GM21423 (cell line): ENCODE measurements around the gene FBXO4.

Experiments used
- ATAC-seq: cut with Tn5 transposase; IDR thresholded peaks from one replicate; pipeline ENCODE4 v1.9.1; 2021; ENCODE audit warnings: mild to moderate bottlenecking, moderate library complexity; ENCODE audit not compliant: unreplicated experiment

FBXO4 gene, protein sequence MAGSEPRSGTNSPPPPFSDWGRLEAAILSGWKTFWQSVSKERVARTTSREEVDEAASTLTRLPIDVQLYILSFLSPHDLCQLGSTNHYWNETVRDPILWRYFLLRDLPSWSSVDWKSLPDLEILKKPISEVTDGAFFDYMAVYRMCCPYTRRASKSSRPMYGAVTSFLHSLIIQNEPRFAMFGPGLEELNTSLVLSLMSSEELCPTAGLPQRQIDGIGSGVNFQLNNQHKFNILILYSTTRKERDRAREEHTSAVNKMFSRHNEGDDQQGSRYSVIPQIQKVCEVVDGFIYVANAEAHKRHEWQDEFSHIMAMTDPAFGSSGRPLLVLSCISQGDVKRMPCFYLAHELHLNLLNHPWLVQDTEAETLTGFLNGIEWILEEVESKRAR

DNA sequence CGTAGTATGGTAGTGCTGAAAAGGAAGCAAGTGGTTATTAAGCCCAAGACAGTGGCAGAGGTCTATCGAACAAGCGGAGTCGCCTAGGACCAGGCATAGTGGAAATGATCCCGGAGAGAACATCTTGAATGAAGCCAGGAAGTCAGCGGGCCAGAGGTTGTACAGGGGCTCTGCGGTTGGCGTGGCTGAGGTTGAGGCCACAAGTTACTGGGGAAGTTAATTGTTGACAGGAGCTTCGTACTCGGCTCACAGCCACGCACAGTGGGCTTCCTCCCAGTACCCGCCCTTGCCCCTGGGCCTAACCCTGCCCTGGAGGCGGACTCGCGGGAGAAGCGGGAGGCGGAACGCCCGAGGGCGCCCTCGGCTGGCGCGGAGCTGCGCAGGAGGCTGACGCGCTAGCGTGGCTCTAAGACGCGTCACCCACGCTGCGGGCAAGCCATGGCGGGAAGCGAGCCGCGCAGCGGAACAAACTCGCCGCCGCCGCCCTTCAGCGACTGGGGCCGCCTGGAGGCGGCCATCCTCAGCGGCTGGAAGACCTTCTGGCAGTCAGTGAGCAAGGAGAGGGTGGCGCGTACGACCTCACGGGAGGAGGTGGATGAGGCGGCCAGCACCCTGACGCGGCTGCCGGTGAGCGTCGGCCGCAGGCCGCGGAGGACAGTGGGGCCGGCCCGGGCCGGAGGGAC is at the start of gene FBXO4:
Gene FBXO4 (plus strand): TSS at position 410 of the 683 bp plus-strand sequence. CDS start 29 bp downstream, at position 439.
- peak; percentile 90 for ATAC-seq

DNA sequence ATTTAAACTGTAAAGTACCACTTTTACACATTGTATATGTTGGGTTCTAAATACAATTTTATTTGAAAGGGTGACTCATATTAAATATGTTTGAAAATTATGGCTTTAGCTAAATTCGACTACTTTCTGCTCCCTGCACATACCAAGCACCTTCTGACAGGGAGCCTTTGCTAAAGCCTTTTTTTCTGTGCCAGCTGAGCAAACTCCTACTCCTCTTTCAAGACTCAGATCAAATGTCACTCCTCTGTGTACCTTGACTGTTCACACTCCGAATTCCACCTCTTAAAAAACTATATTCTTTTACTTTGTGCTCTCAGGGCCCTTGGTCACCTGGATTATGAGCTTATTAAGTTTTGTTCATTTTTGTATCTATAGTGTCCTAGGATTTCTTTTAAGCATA is 48.4 kb upstream of the FBXO4 start:
- ATAC-seq, result no peak

DNA sequence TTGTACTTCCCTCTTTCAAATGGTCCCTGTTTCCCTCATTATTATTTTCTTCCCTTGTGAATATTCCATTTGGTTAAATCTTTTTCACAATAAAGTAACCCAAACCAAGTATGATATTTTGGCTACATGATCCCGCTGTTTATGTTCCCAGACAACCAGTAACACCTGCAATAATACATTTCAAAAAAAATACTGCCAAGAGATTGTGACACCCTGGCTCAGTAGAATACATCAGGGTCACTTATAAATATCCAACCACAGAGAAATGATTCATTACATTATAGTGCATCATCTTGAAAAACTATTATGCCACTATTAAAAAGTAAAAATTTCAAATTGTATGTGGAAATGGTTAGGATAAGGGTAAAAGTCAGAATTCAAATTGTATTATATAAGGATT is 47.7 kb upstream of the FBXO4 start:
- no peak for ATAC-seq

DNA sequence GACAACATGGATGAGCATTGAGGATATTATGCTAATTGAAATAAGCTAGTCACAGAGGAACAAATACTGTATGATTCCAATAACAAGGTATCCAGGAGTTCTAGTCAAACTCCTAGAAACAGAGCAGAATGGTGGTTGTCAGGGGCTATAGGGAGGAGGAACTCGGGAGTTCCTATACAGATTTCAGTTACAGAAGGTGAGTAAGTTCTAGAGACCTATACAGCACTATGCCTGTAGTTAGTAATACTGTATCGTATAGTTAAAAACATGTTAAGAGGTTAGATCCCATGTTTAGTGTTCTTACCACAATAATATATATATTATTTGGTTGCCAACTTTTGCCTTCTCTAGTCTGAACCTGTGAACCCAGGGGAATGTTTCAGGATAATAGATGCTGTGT is 46.9 kb upstream of the FBXO4 start:
- ATAC-seq, result peak; percentile 36

DNA sequence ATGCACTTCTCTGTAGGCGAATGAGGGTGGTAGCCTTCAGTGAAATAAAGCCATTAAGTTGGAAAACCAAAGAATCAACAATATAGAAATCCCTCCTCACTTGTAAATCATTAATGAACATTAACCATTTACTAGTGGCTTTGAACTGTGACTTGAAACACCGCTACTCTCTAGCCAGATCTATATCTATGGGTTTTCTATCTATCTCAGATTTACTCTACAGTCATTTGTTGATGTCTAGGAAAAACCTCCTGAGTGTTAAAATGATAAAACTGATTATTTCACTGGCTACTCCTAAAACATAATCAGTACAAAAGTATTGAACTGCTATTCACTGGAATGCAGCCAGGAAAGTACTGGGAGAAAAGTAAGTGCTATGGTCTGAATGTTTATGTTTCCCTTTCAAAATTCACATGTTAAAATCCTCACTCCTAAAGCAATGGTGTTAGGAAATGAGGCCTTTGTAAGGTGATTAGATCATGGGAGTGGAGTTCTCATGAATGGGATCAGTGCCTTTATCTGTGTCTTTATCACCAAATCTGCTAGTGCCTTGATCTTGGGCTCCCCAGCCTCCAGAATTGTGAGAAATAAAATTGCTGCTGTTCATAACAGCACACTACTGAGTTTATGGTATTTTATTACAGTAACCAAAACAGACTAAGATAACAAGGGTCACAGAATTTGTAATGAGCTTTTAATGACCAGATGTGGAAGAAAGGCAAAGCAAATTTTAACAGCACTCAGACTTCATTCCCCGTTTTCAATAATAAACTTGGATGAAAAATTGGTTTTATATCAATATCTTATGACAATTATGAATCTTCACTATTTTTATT is 46.2 kb upstream of the FBXO4 start:
- ATAC-seq, result peak; percentile 72

DNA sequence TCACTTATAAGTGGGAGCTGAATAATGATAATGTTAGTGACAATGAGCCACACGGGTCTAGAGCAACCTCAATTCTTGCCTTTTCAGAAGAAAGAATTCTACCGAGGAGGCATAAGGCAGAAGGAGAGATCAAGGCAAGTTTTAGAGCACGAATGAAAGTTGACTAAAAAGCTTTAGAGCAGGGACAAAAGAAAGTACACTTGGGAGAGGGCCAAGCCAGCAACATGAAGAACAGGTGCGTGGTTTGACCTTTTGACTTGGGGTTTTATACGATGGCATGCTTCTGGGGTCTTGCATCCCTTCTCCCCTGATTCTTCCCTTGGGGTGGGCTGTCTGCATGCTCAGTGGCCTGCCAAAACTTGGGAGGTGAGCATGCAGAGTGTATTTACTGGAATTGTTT is 42.3 kb upstream of the FBXO4 start:
- no peak for ATAC-seq

DNA sequence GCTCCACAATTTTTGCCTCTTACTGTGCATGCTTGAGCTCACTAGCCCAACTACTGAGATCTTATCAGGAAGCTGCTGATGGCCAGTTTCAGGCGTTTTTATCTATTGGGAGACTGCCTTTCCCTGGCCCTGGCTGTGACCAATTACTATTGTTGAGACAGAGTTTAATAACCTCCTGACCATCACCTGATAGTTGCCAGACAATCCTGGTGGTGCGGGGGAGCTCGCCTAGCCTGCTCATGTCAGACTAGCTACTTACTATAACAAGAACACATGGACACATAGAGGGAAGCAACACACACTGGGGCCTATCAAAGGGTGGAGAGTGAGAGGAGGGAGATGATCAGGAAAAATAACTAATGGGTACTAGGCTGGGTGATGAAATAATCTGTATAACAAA is 41.8 kb upstream of the FBXO4 start:
- ATAC-seq, result no peak

DNA sequence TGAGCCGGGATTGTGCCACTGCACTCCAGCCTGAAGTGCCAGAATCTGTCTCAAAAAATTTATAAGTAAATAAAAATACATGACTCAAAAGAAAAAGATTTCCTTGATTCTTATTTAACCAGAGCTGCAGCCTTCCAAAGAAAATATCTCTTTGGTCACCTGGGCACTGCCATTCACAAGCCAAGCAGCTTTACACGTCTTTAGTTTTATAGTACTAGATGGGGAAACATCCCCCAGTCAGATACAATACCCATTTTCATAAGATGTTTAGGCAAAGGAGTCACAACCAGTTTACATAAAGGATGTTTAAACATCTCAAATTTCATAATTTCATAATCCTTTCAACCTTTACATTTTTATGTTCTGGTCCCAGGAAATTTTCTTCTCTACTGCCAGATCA is 41.1 kb upstream of the FBXO4 start:
- no peak for ATAC-seq

DNA sequence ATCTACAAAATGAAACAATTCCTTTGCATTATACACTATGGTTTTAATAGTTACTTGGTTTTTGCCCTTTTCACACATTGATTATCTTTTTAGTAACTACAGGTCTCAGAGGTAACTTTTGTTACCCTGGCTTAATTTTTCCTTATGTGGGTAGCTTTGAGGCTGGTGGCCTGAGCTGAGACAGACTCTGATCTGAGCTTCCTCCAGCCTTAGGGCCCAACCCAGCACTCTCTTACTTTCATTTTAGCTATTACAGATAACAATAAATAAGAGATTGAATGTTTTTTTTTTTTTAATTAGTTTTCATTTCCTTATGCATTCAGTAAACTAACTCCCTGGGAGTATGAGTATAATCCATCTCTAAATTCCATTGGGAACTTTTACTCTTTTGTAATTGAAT is 39.8 kb upstream of the FBXO4 start:
- ATAC-seq, result no peak

DNA sequence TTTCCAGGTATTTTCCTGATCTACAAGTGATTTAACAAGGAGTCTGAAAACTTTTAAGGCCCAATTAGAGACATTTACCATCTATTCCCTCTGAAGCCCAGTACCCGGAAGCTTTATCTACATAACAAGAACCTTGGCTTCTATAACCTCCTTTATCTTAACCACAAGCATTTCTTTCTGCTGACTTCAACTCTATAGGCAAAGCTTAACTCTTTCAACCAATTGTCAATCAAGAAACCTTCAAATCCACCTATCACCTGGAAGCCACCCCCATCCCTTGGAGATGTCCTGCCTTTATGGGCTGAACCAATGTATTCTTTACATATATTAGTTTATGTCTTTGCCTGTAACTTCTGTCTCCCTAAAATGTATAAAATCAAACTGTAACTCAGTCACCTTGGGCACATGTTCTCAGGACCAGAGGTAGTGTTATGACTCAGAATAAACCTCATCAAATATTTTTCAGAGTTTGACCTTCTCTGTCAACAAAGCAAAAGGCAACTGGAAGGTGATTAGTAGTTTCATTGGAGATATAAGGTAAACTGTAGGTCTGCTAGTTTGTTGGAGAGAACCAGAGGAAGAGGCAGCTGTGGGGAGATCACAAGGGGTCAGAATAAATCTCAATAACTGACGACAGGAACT is 33.9 kb upstream of the FBXO4 start:
- ATAC-seq, result peak; percentile 50

DNA sequence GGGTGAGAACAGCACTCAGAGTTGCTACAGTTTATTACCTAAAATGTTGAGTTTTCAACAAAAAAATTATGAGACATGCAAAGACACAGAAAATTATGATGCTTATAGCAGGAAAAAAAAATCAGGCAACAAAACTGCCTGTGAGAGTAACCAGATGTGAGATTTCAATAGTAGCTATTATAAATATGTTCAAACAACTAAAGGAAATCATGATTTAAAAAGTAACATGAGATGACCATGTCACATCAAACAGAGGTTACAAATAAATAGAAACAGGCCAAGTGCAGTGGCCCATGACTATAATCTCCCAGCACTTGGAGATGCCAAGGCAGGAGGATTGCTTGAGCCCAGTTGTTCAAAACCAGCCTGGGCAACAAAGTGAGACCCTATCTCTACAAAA is 33.0 kb upstream of the FBXO4 start:
- ATAC-seq, result no peak

DNA sequence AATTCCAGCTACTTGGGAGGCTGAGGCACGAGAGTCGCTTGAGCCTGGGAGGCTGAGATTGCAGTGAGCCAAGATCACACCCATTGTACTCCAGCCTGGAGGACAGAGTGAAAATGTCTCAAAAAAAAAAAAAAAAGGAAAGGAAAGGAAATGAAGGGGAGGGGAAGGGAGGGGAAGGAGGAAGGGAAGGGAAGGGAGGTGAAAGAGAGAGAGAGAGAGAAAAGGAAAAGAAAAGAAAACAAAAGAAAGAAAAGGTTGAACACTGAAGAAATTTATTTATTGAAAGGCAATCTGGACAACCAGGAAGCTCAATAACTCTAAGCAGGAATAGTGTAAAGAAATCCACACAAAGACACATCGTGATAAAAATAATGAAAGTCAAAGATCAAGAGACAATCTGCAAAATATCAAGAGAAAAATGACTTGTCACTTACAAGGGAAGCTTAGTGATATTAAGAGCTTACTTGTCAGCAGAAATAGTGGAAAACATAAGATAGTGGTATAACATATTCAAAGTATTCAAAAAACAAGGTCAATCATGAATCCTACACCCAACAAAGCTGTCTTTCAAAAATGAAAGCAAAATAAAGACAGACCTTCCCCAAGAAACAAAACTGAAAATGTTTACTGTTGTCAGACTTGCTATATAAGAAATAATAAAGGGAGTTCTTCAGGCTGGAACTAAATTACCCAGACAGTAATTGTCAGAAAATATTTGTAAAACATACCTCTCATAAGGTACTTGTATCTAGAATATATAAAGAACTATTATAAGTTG is 31.8 kb upstream of the FBXO4 start:
- ATAC-seq, result peak; percentile 50

DNA sequence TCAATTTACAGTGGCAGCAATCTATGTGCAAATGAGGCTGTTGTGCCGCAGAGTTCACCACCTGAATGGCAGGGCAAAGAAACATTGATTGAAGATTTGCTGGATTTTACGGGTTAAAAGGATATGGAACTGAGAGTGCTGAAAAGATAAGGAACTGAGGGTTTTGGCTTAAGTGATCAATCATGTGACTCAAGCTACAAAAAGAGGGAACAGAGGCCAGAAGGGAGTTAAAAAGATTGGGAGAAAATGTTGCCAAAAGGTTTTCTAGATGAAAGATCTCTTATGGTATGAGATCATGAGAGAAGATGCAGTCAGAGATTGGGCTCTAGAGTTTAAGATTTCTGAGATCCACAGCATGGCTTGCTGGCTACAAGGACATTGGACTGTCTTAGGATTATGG is 28.9 kb upstream of the FBXO4 start:
- ATAC-seq, result no peak

DNA sequence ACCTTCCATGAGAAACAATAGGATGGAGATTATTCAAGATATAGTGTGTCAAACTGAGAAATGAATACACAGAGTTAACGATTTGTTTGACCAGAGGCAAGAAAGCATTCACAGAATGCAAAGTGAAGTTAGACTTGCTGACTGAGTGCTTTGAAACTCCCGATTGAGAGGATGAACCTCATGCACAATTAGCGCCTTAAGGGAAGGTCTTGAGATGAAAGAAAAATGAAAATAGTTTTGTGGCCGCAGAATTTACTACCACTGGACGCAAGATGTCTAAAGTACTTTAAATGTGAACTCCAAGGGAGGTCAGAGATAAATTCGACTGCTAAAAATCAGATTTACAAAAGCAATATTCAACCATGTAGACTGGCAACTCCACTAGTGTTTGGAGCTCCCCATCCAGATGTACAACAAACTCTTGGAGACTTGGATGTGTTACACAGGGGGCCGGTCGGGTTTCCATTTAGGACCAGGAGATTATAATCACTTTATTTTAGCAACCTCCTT is 21.6 kb upstream of the FBXO4 start:
- no peak for ATAC-seq

DNA sequence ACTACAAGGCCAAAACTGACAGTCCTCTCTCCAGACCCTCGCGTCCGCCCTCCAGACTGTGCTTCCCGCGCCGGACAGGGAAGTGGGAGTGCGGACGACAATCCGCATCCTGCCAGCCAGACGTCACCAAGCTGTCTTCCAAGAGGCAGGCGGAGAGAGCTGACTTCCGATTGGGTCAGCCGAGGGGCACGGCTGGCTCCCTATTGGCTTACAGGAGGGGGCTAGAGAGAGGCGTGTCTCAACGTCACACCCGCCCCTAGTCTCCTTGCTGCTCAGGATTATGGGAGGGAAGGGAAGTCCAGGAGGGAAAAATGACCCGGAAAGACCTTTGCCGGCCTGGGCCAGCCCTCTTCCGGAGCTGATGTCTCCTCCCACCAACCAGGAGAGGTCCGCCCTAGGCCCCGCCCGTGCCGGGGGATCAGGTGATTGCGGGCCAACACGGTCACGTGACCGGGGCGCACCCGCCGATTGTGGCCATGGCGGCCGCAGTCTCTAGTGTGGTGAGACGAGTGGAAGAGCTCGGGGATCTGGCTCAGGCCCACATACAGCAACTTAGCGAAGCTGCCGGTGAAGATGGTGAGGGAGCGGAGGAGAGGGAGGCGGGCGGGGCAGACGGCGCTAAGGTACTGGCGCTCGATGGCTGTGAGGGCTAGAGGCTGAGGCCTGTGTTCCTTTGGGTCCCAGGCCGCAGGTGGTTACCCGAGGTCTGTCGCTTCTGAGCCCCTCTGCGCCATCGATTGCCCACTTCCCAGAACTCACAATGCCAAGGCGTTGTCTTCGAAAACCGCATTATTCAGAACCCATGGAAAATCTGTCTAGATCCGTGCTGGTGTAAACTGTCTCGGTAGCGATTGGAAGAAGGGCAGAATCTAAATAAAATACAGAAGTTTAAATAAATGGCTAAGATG is 20.9 kb upstream of the FBXO4 start, which contains the start of gene RIMOC1:
Gene RIMOC1 (plus strand): TSS at position 453 of the 908 bp plus-strand sequence. CDS start 24 bp downstream, at position 477.
- peak; percentile 98 for ATAC-seq

DNA sequence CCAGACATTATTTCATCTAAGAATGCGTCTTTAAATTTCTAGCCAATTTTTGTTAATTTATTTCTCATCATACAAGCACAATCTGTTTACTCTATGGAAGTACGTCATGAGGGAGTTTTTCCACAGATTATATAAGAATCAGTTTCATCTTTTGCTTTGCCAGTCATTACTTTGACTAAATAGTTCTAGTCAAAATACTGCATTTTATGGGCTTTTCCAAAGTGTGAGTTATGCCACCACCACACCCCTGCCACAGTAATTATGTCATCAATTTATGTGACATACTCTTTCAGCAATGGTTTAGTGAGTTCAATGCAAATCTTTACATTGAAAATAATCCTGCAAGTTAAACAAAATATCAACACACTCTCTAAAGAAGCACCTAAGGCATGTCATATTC is 18.9 kb upstream of the FBXO4 start:
- ATAC-seq, result no peak

DNA sequence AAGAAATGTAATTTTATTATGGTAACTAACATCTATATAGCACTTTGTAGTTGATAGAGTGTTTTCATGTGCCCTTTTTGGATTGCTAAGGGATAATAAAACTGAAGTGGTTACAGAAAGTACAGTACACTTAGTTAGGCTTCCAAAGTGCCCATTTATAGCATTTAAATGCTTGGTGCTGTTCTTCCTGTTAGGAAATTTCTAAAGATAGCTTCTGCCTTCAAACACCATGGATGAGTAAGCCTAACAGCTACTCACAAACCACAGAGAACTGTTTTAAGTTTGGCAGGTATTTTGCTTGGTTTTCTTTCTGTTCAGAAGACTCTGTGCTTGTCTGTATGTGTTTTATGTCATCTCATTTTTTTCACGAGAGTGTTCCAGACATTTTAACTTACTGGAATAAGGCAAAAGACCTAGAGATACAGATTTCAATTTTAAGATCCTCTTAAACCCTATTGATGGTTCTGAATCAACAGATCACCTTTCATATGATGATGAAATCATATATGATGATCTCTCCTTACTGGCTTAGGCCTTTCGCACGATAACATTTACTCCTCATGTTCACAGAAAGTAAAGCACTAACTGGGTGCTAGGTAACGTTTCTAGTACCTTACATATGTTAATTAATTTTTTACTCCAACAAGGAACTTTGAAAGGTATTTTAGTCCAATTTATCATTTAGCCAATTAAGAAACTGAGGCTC is 16.6 kb upstream of the FBXO4 start:
- ATAC-seq, result no peak

DNA sequence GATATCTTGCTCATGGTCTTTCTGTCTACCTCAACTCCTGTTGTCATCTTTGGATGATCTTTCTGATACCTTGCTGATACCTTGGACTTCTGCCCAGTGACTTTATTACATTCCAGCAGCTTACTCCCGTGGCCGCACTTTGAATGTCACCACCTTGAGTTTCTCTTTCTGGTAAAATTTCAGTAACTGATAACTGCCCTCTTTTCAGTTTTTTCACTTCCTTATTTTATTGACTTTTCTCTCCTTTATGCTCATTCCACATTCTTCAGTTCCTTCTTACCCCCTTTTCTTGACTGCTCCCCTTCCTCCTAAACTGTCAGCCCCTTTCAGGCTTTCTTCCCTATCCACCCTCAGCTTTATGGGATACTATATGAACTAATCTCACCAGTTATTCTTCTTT is 7.0 kb upstream of the FBXO4 start:
- no peak for ATAC-seq
